ENCODE measurements around the gene KCNJ6.

Gene KCNJ6

DNA sequence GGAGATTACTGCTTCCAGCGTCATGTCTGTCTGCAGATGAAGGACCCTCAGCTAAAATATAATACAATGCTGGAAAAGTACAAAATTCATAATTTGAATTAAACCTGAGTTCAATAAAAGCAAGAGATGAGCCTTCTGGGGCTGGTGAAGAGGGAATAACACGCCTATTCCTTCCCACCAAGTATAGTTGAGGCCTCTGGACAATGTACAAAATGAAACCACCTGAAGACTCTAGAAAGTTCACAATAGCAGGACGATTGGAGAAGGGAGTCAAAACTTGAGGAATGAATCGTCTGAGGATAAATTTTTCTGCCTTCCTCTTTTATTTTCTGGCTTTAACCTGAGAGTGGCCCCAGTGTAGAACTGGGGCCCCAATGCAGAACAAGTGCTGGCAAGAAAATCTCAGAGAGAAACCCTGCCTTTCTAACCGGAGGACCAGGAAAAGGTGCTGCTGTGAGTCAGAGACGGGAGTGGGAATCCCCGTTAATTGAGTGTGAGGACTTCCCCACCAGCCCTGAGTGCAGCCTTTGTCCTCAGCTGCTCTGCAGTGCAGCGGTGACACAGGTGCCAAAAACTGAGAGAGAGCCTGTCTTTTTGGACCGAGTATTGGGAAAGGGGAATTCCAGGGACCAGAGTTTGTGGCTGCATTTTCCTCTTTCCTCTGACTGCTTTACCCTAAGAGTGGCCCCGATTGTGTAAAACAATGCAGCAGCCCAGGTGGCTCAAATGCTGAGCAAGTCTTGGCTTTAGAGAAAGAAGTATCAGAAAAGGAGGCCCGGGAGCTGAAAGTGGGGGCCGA lies 284.7 kb downstream of the KCNJ6 start:
- no peak for DNase-seq

DNA sequence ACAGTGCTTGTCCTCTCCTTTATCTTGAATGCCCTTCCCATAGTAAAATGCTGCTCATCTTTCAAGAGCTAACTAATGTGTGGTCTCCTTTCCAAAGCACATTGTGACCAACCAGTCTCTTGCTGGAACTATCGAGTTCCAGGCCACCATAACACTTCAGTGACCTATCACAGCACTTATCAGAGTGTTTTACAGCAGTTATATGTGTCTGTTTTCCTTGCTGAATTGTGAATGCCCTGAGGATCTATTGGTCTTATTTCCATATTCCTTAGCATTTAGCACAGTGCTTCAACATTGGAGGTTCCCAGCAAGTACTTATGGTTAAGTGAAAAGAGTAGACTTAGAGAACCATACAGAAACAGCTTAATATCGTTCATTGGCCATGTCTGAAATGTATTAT lies 285.4 kb downstream of the KCNJ6 start:
- DNase-seq = no peak

- DNase-seq = no peak
These were observed 287.9 kb downstream of the KCNJ6 start for GRCh38 chr21:37628362-37628761.

- DNase-seq = no peak
These were observed 288.7 kb downstream of the KCNJ6 start for GRCh38 chr21:37627561-37627960.

DNA sequence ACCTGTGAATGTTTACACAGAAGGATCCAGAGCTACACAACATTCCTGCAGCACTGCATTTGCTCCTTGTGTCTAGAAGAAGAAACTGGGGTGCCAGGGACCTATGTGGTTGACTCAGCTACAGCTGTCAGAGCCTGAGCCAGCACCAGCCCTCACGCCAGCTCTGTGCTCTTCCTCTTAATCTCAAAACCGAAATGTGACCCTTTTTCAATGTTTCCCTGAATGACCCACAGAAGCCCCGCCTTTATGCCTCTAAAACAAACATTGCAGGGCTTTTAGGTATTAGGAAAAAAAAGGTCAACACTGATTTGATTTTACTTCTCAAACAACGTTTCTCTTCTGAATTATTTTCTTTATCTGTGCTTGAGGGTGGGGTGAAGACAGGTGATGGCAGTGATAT lies 289.2 kb downstream of the KCNJ6 start:
- DNase-seq = no peak

- no peak for DNase-seq
These were observed 289.9 kb downstream of the KCNJ6 start for GRCh38 chr21:37626320-37626719.

DNA sequence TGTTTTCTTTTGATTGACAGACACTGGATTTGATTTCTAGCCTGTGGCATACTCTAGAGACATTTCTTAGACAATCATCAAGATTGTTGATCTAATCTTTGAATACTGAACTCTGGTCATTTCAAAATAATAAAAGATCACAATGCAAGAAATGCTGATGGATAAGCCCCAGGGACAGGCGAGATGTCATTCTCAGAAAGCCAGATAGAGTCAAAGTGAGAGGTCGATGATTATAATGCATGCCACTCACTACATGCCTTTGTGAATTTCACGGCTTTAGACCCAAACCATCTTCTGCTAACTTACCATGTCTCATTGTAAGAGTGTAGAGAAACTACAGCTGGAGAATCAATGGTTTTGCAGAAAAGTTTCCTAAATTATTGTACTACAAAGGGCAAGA lies 292.6 kb downstream of the KCNJ6 start:
- DNase-seq = no peak

- no peak for DNase-seq
These were observed 293.1 kb downstream of the KCNJ6 start for GRCh38 chr21:37623183-37623582.

DNA sequence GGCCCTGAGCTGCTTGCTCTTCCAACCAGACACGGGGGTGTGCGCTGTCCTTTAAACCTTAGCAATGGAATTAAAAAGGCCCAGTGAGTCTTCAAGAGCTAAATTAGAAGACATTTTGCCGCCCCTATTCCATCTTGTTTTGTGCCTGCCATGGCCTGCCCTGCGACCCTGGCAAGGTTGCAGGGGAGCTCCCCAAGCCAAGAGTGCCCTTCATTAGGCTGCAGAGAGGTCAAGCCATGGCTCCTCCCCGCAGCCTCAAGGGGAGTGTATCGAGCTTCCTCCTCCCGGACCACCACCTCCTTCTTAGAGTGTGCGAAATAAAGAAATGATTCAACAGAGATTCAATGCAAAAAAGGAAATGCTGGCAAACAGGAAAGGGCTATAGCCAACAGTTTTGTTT lies 293.5 kb downstream of the KCNJ6 start:
- DNase-seq = no peak

- no peak for DNase-seq
These were observed 295.9 kb downstream of the KCNJ6 start for GRCh38 chr21:37620401-37620800.

DNA sequence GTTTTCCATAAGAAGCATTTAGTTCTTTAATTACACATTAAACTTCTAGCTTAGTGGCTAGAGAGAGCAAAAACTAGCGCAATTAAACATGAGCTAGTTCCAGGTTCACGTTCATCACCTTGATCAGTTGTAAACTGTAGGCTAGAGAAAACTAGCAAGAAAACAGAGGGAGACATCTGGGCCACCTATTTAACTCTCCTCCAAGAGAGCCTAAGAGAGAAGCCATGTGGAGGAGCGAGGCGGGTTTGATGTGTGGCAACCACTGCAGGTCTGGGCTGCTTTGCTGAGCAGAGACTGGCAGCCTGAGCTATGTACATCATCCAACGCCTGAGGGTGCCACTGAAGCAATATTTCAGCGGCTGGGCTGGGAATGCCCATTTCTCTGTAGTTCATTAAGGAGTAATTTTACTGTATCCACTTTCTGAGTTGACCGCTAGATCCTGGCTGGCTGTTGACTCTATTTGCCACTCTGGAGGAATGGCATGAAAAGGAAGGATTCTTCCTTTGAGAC lies 296.7 kb downstream of the KCNJ6 start:
- no peak for DNase-seq

DNA sequence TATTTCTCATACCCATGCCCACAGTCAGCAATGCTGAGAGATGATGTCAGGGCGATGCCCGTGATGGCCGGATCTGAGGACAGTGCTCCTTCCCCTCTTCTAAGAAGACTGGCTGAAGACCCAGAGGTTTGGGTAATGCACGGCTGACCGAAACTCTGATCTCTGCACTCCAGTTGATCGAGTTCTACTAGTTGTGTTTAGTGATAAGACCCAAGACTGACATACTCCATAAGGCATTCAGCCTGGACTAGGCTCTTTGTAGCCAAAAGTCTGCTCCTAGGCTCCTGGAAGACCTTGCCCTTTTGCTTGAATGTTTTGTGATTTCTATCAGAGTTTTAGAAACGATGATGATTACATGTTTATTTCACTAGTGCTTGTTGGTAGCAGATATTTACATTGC lies 298.2 kb downstream of the KCNJ6 start:
- DNase-seq = no peak

GRCh38 chr21:37615962-37616361 lies 300.3 kb downstream of the KCNJ6 start:
- DNase-seq = no peak

- DNase-seq = no peak
These were observed 301.8 kb downstream of the KCNJ6 start for GRCh38 chr21:37614351-37614875.

GRCh38 chr21:37607081-37607480 lies 309.2 kb downstream of the KCNJ6 start:
- DNase-seq = no peak

- no peak for DNase-seq
These were observed 309.7 kb downstream of the KCNJ6 start for GRCh38 chr21:37606549-37606948.

GRCh38 chr21:37605006-37605405 lies 311.3 kb downstream of the KCNJ6 start:
- no peak for DNase-seq

GRCh38 chr21:37603129-37603528 lies 313.1 kb downstream of the KCNJ6 start:
- no peak for DNase-seq

- DNase-seq = no peak
These were observed 314.3 kb downstream of the KCNJ6 start for GRCh38 chr21:37601915-37602314.

- no peak for DNase-seq
These were observed 315.2 kb downstream of the KCNJ6 start for GRCh38 chr21:37601027-37601426.

GRCh38 chr21:37595944-37596343 lies 320.3 kb downstream of the KCNJ6 start:
- no peak for DNase-seq

GRCh38 chr21:37594472-37594951 lies 321.7 kb downstream of the KCNJ6 start:
- DNase-seq = no peak

DNA sequence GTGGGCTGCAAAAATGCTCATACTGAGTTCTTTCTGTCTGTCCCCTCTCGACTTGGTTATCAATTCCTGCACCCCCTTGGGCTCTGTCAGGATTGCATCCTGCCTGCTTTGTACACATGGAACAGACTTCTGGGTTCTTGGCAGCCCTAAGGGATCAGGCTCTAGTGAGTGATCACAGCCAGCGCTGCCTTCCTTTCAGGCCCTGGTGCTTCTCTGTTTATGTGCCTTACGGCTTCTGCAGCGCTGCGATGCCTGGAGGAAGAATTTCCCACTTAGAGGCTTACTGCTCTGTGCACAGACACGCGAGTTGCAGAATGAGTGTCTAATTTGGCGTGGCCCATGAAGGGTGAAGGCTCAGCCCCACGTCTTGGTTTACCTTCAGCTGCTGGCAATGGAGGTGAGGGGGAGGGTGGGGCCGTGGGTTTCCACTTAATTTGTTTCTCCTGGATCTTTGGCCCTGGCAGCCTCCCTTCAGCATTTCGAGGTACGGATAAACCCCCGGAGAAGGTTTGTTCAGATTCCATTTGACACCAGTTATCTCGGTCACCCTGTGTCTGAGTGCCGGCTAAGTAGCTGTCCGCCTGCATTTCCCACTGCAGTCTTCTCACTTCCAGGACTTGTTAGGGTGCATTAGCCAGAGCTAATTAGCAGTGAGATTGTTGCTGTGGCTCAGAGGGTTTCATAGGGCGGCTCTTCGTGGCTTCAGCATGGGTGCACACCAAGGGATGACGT lies 322.4 kb downstream of the KCNJ6 start:
- no peak for DNase-seq

GRCh38 chr21:37593015-37593414 lies 323.2 kb downstream of the KCNJ6 start:
- DNase-seq = no peak
